B cell (primary cell): Measurements from ENCODE around the gene CRISPLD2. TPM values are rescaled to one million over a fixed set of nuclear protein-coding genes. Genes with fewer than 3 reads are reported as not detected.

ENCODE experiments used
- ATAC-seq: fragments of 200-7000 bp; cut with Tn5 transposase; one replicate; pipeline ENCODE4 v1.10.0; 2021; ENCODE audit warnings: low read depth, mild to moderate bottlenecking, moderate number of reproducible peaks, moderate library complexity
- CTCF ChIA-PET: fragments of 350-600 bp; sonication (Branson Sonifier 250); formaldehyde crosslinking; loops from one replicate; lab custom pipeline; 2021; ENCODE audit warnings: antibody characterized with exemption, inconsistent platforms; lab: Charles Lee
- POLR2A ChIA-PET: fragments of 350-600 bp; sonication (Branson Sonifier 250); formaldehyde crosslinking; loops from one replicate; lab custom pipeline; 2021; ENCODE audit warnings: antibody characterized with exemption; lab: Charles Lee
- DNase-seq: peaks from one replicate; pipeline ENCODE4 v3.0.0; 2013
- H2AFZ ChIP-seq: 2 replicates; pipeline ENCODE4 v1.6.1; 2012; ENCODE audit warnings: mild to moderate bottlenecking, low read depth, low read length; ENCODE audit not compliant: insufficient read depth, poor library complexity, severe bottlenecking
- H3K27ac ChIP-seq, 2 donors: 1 replicate in 1 of 2; 2 replicates in 1 of 2; pipeline ENCODE4 v1.5.1; 2012 to 2013; ENCODE audit warnings: low read length in 2 of 2, mild to moderate bottlenecking in 2 of 2, moderate library complexity in 1 of 2
- H3K27me3 ChIP-seq, 4 experiments: fragments of 200-600 bp in 1 of 4; sonication (generic) in 1 of 4; replicated peaks in 1 of 4; 1 replicate in 2 of 4; 2 replicates in 2 of 4; pipeline versions ENCODE4 v1.6.1 to v1.7.0; 2013 to 2016; ENCODE audit warnings: low read length in 3 of 4, mild to moderate bottlenecking in 2 of 4, mixed read lengths in 1 of 4, moderate library complexity in 1 of 4; ENCODE audit not compliant: insufficient read depth in 4 of 4, control insufficient read depth in 3 of 4; ENCODE audit errors: control extremely low read depth in 1 of 4
- H3K36me3 ChIP-seq, 2 experiments: replicated peaks in 1 of 2; 1 replicate in 1 of 2; 2 replicates in 1 of 2; pipeline versions ENCODE4 v1.6.1 to v1.7.1; 2013; ENCODE audit warnings: low read length in 1 of 2; ENCODE audit not compliant: insufficient read depth in 2 of 2, control insufficient read depth in 1 of 2; ENCODE audit errors: control extremely low read depth in 1 of 2, extremely low read depth in 1 of 2
- H3K4me1 ChIP-seq, 2 donors: fragments of 200-600 bp in 1 of 2; sonication (generic) in 1 of 2; 1 replicate in 1 of 2; 2 replicates in 1 of 2; pipeline versions ENCODE4 v1.5.1 to v1.6.1; 2013 to 2017; ENCODE audit warnings: low read length in 2 of 2; ENCODE audit not compliant: control insufficient read depth in 2 of 2, insufficient read depth in 2 of 2
- H3K4me2 ChIP-seq: replicated peaks from 2 replicates; pipeline ENCODE3; 2012; ENCODE audit warnings: mild to moderate bottlenecking, low read depth, low read length; ENCODE audit not compliant: poor library complexity, severe bottlenecking
- H3K4me3 ChIP-seq, 5 experiments: fragments of 200-600 bp in 1 of 5; sonication (generic) in 1 of 5; 1 replicate in 3 of 5; 2 replicates in 2 of 5; pipeline versions ENCODE4 v1.5.1 to v1.7.0; 2011 to 2016; ENCODE audit warnings: low read length in 4 of 5, mild to moderate bottlenecking in 4 of 5, low read depth in 2 of 5, control low read depth in 1 of 5, moderate library complexity in 1 of 5; ENCODE audit not compliant: insufficient read depth in 1 of 5; ENCODE audit errors: control extremely low read depth in 1 of 5, extremely low read depth in 1 of 5
- H3K79me2 ChIP-seq: fragments of 200-600 bp; sonication (generic); one replicate; pipeline ENCODE4 v1.6.0; 2016; ENCODE audit warnings: low read length; ENCODE audit not compliant: control insufficient read depth, insufficient read depth
- H3K9ac ChIP-seq: fragments of 200-600 bp; sonication (generic); 2 replicates; pipeline ENCODE4 v1.6.1; 2017; ENCODE audit warnings: mild to moderate bottlenecking, low read length, moderate library complexity
- H3K9me3 ChIP-seq, 3 donors: one replicate each; pipeline versions ENCODE4 v1.6.1 to v1.7.1; 2013; ENCODE audit warnings: low read length in 2 of 3; ENCODE audit not compliant: control insufficient read depth in 2 of 3, insufficient read depth in 1 of 3; ENCODE audit errors: control extremely low read depth in 1 of 3
- H4K20me1 ChIP-seq: 2 replicates; pipeline ENCODE4 v1.6.0; 2012; ENCODE audit warnings: mild to moderate bottlenecking, low read length; ENCODE audit not compliant: insufficient read depth, control insufficient read depth, poor library complexity, severe bottlenecking
- H3K27ac Mint-ChIP-seq: one replicate; pipeline ENCODE4 v1.8.0; 2021; ENCODE audit warnings: mixed read lengths
- H3K27me3 Mint-ChIP-seq: one replicate; pipeline ENCODE4 v1.8.0; 2021; ENCODE audit warnings: mixed read lengths
- H3K4me1 Mint-ChIP-seq: one replicate; pipeline ENCODE4 v1.8.0; 2021; ENCODE audit warnings: mixed read lengths
- H3K4me3 Mint-ChIP-seq: one replicate; pipeline ENCODE4 v1.8.0; 2021; ENCODE audit warnings: mixed read lengths
- H3K9me3 Mint-ChIP-seq: one replicate; pipeline ENCODE4 v1.8.0; 2022; ENCODE audit warnings: mixed read lengths; ENCODE audit not compliant: insufficient read depth
- CTCF ChIP-seq: fragments of 200-600 bp; IDR thresholded peaks from one replicate; pipeline ENCODE4 v1.8.0; 2022; ENCODE audit warnings: antibody characterized with exemption, mild to moderate bottlenecking
- EZH2 ChIP-seq: IDR thresholded peaks from 2 replicates; pipeline ENCODE4 v1.6.1; 2012; ENCODE audit warnings: borderline replicate concordance, low read depth, mild to moderate bottlenecking, moderate library complexity, low read length; ENCODE audit not compliant: insufficient read depth, poor library complexity, severe bottlenecking
- WGBS: methylation state at CpG from one replicate; pipeline ENCODE4 v1.1.5; 2013; ENCODE audit warnings: missing lambda C conversion rate; ENCODE audit not compliant: insufficient coverage; 5-methylcytosine and 5-hydroxymethylcytosine counted together
- intact Hi-C: fragments of 100-400 bp; cut with micrococcal nuclease; formaldehyde crosslinking; loops from one replicate; pipeline ENCODE4 v1.10.0; 2022
- polyA plus RNA-seq: library from polyadenylated mRNA; depleted of rRNA; stranded (reverse); fragments of >200 nt; gene quantifications from 2 replicates; pipeline ENCODE4 v1.2.3, GENCODE V29; 2012
- total RNA-seq, 2 donors: library from RNA; stranded (reverse); fragments of 120-200 nt in 1 of 2; gene quantifications; 1 replicate in 1 of 2; 2 replicates in 1 of 2; pipeline versions ENCODE4 v1.2.3 to v1.2.4, GENCODE V29; 2013 to 2022

The CRISPLD2 gene
- total and polyA plus RNA-seq, 2 donors (not counting 1 experiment from before 2014, with no cell fraction given): 0.25 to 0.37 TPM

GRCh38 chr16:84843149-84844048, 23.6 kb downstream of the CRISPLD2 start:
- H3K9me3 ChIP-seq: no peaks in the 10 kb centered on the region
- H3K36me3 ChIP-seq: no peaks in the 10 kb centered on the region
- H3K27me3 ChIP-seq: peaks cover 0 to 2% (median 0%) of the 10 kb centered on the region in 4 experiments
- POLR2A ChIA-PET: no interaction called here
- intact Hi-C loops: no loop called here
- H2AFZ ChIP-seq: no peak overlapping the region
- TF ChIP-seq EZH2: no peak
- TF ChIP-seq CTCF: no peak
- no peak overlapping the region for H3K4me2 ChIP-seq
- H3K4me1 Mint-ChIP-seq: no peaks in the 10 kb centered on the region
- no peak overlapping the region for H3K9ac ChIP-seq
- WGBS: 74% methylated on average over 10 of the region's 13 CpGs
- no peaks in the 10 kb centered on the region for H3K9me3 Mint-ChIP-seq
- H3K27ac Mint-ChIP-seq: no peak overlapping the region
- no peaks in the 10 kb centered on the region for H3K79me2 ChIP-seq
- ATAC-seq (no peak), DNase-seq (no peak)
- H3K4me3 ChIP-seq: no peak overlapping the region
- H4K20me1 ChIP-seq: no peaks in the 10 kb centered on the region
- CTCF ChIA-PET: no interaction called here
- H3K27me3 Mint-ChIP-seq: peaks cover 34% of the 10 kb centered on the region
- no peak overlapping the region for H3K27ac ChIP-seq
- H3K4me3 Mint-ChIP-seq: no peak overlapping the region
- no peaks in the 10 kb centered on the region for H3K4me1 ChIP-seq

GRCh38 chr16:84844049-84844350, 24.2 kb downstream of the CRISPLD2 start:
- no peak for DNase-seq
- POLR2A ChIA-PET: no interaction called here
- Mint-ChIP-seq H3K4me1 (no peaks in the 10 kb centered on the region), H3K27ac (no peak overlapping the region), H3K27me3 (peaks cover 34% of the 10 kb centered on the region), H3K4me3 (no peak overlapping the region), H3K9me3 (no peaks in the 10 kb centered on the region)
- Histone ChIP-seq H4K20me1 (no peaks in the 10 kb centered on the region), H3K36me3 (no peaks in the 10 kb centered on the region), H3K9me3 (no peaks in the 10 kb centered on the region), H3K9ac (no peak overlapping the region), H3K4me2 (no peak overlapping the region), H3K4me3 (no peak overlapping the region), H3K79me2 (no peaks in the 10 kb centered on the region), H3K27ac (no peak overlapping the region), H3K4me1 (no peaks in the 10 kb centered on the region), H3K27me3 (peaks cover 0 to 2% (median 0%) of the 10 kb centered on the region in 4 experiments), H2AFZ (no peak overlapping the region)
- WGBS: 22% methylated on average over 3 of the region's 5 CpGs
- ATAC-seq: no peak
- no peak for TF ChIP-seq EZH2
- TF ChIP-seq CTCF: no peak
- CTCF ChIA-PET: no interaction called here
- intact Hi-C loops: no loop called here
